ENCODE measurements around the gene UACA. TPM values are rescaled to one million over a fixed set of nuclear protein-coding genes. Genes with fewer than 3 reads are reported as not detected.
A peak's percentile ranks its signal among the peaks of the same experiment; 100 is the strongest.

Gene UACA
- total and polyA plus RNA-seq, 2 experiments from 2014 or later: 46.7 to 58.7 TPM

GRCh38 chr15:70680817-70681216 lies 82.5 kb downstream of the UACA start:
- DNase-seq (ENCODE audit: low spot score): no peak
- H3K9me2 ChIP-seq (replicated peaks; ENCODE audit: insufficient read depth): no peaks in the 10 kb centered on the region
- H3K4me1 ChIP-seq (ENCODE audit: insufficient read depth): no peaks in the 10 kb centered on the region
- H4K20me1 ChIP-seq (ENCODE audit: insufficient read depth, poor library complexity, severe bottlenecking): no peaks in the 10 kb centered on the region
- no peak overlapping the region for H3K4me2 ChIP-seq
- no peaks in the 10 kb centered on the region for H3K27me3 ChIP-seq
- H3K9me3 ChIP-seq (ENCODE audit: low read depth): no peaks in the 10 kb centered on the region
- H3K36me3 ChIP-seq (replicated peaks; ENCODE audit: insufficient read depth, low read depth): no peaks in the 10 kb centered on the region
- peaks cover 4% of the 10 kb centered on the region for H3K79me2 ChIP-seq
- H3K27ac ChIP-seq: no peak overlapping the region
- H2AFZ ChIP-seq: no peak overlapping the region
- H3K4me3 ChIP-seq: no peak overlapping the region
- 89% methylated on average over 6 of the region's 6 CpGs for WGBS (ENCODE audit: low lambda C conversion rate, missing lambda C conversion rate)
- TF ChIP-seq EZH2 (IDR thresholded peaks at IDR 0.05; ENCODE audit: borderline replicate concordance) (no peak), CTCF (IDR thresholded peaks at IDR 0.05; ENCODE audit: poor library complexity) (no peak), EZH2phosphoT487 (IDR thresholded peaks at IDR 0.05; ENCODE audit: low read depth, severe bottlenecking, unreplicated experiment) (no peak)

- H3K9me2 ChIP-seq (replicated peaks; ENCODE audit: insufficient read depth): no peaks in the 10 kb centered on the region
- no peak overlapping the region for H3K4me2 ChIP-seq
- H4K20me1 ChIP-seq (ENCODE audit: insufficient read depth, poor library complexity, severe bottlenecking): no peaks in the 10 kb centered on the region
- TF ChIP-seq EZH2 (IDR thresholded peaks at IDR 0.05; ENCODE audit: borderline replicate concordance) (no peak), EZH2phosphoT487 (IDR thresholded peaks at IDR 0.05; ENCODE audit: low read depth, severe bottlenecking, unreplicated experiment) (no peak)
- no peaks in the 10 kb centered on the region for H3K27me3 ChIP-seq
- no peaks in the 10 kb centered on the region for H3K9me3 ChIP-seq (ENCODE audit: low read depth)
- H2AFZ ChIP-seq: no peak overlapping the region
- no peaks in the 10 kb centered on the region for H3K4me1 ChIP-seq (ENCODE audit: insufficient read depth)
- H3K36me3 ChIP-seq (replicated peaks; ENCODE audit: insufficient read depth, low read depth): no peaks in the 10 kb centered on the region
- H3K4me3 ChIP-seq: no peak overlapping the region
- no peaks in the 10 kb centered on the region for H3K79me2 ChIP-seq
- H3K27ac ChIP-seq: no peak overlapping the region
- no peak for DNase-seq (ENCODE audit: low spot score)
Measured at GRCh38 chr15:70679919-70680231, 83.5 kb downstream of the UACA start.

- TF ChIP-seq CTCF (IDR thresholded peaks at IDR 0.05; ENCODE audit: poor library complexity): no peak
- TF ChIP-seq EZH2phosphoT487 (IDR thresholded peaks at IDR 0.05; ENCODE audit: low read depth, severe bottlenecking, unreplicated experiment): no peak
- no peak for TF ChIP-seq EZH2 (IDR thresholded peaks at IDR 0.05; ENCODE audit: borderline replicate concordance)
- Histone ChIP-seq H3K4me3 (no peak overlapping the region), H4K20me1 (ENCODE audit: insufficient read depth, poor library complexity, severe bottlenecking) (no peaks in the 10 kb centered on the region), H3K36me3 (replicated peaks; ENCODE audit: insufficient read depth, low read depth) (no peaks in the 10 kb centered on the region), H2AFZ (no peak overlapping the region), H3K4me2 (no peak overlapping the region), H3K27me3 (no peaks in the 10 kb centered on the region), H3K9me3 (ENCODE audit: low read depth) (no peaks in the 10 kb centered on the region), H3K79me2 (no peaks in the 10 kb centered on the region), H3K27ac (no peak overlapping the region), H3K9me2 (replicated peaks; ENCODE audit: insufficient read depth) (no peaks in the 10 kb centered on the region), H3K4me1 (ENCODE audit: insufficient read depth) (peaks cover 12% of the 10 kb centered on the region)
- DNase-seq (ENCODE audit: low spot score): no peak
Measured at GRCh38 chr15:70672081-70672480, 91.3 kb downstream of the UACA start.

GRCh38 chr15:70670680-70671079 lies 92.7 kb downstream of the UACA start:
- no peak for TF ChIP-seq EZH2phosphoT487 (IDR thresholded peaks at IDR 0.05; ENCODE audit: low read depth, severe bottlenecking, unreplicated experiment)
- TF ChIP-seq EZH2 (IDR thresholded peaks at IDR 0.05; ENCODE audit: borderline replicate concordance): no peak
- peak; percentile 27 for TF ChIP-seq CTCF (IDR thresholded peaks at IDR 0.05; ENCODE audit: poor library complexity)
- no peak overlapping the region for H3K4me2 ChIP-seq
- H2AFZ ChIP-seq: no peak overlapping the region
- 96% methylated on average over 1 of the region's 1 CpG for WGBS (ENCODE audit: low lambda C conversion rate, missing lambda C conversion rate)
- no peaks in the 10 kb centered on the region for H3K9me2 ChIP-seq (replicated peaks; ENCODE audit: insufficient read depth)
- no peak for DNase-seq (ENCODE audit: low spot score)
- H3K4me1 ChIP-seq (ENCODE audit: insufficient read depth): peaks cover 12% of the 10 kb centered on the region
- no peaks in the 10 kb centered on the region for H3K79me2 ChIP-seq
- H3K9me3 ChIP-seq (ENCODE audit: low read depth): no peaks in the 10 kb centered on the region
- no peak overlapping the region for H3K4me3 ChIP-seq
- H3K27me3 ChIP-seq: no peaks in the 10 kb centered on the region
- no peak overlapping the region for H3K27ac ChIP-seq
- no peaks in the 10 kb centered on the region for H4K20me1 ChIP-seq (ENCODE audit: insufficient read depth, poor library complexity, severe bottlenecking)
- no peaks in the 10 kb centered on the region for H3K36me3 ChIP-seq (replicated peaks; ENCODE audit: insufficient read depth, low read depth)

Data from hepatocyte (in vitro differentiated cells).